ENCODE data around the gene EYA2. TPM values are rescaled to one million over a fixed set of nuclear protein-coding genes. Genes with fewer than 3 reads are reported as not detected.

The EYA2 gene
- total and polyA plus RNA-seq, 2 donors (not counting 1 experiment from before 2014, with no cell fraction given), result 1.1 to 2.8 TPM

- no peak overlapping the region for H3K4me3 ChIP-seq (ENCODE audit: control extremely low read depth in 1 of 5, extremely low read depth in 1 of 5, insufficient read depth in 1 of 5, low read depth in 2 of 5, low read length in 4 of 5)
- Mint-ChIP-seq H3K27me3 (peaks cover 16% of the 10 kb centered on the region), H3K27ac (no peak overlapping the region), H3K4me1 (no peaks in the 10 kb centered on the region), H3K9me3 (ENCODE audit: insufficient read depth) (no peaks in the 10 kb centered on the region), H3K4me3 (no peak overlapping the region)
- WGBS (ENCODE audit: insufficient coverage), result 100% methylated on average over 2 of the region's 4 CpGs
- ChIA-PET CTCF (interaction anchor here (1.1 kb wide), 1 partner anchor 12 kb away, joined by 3 read pairs; no protein-coding TSS in a partner anchor), POLR2A (no interaction called here)
- no peak overlapping the region for H3K4me2 ChIP-seq (replicated peaks; ENCODE audit: low read depth, low read length, poor library complexity, severe bottlenecking)
- ATAC-seq (ENCODE audit: low read depth) (no peak), DNase-seq (no peak)
- no peak overlapping the region for H3K27ac ChIP-seq (ENCODE audit: low read length in 2 of 2)
- intact Hi-C loops (cut with micrococcal nuclease), result no loop called here
- no peaks in the 10 kb centered on the region for H3K36me3 ChIP-seq (replicated peaks in 1 of 2; ENCODE audit: control extremely low read depth in 1 of 2, control insufficient read depth in 1 of 2, extremely low read depth in 1 of 2, insufficient read depth in 2 of 2, low read length in 1 of 2)
- H4K20me1 ChIP-seq (ENCODE audit: control insufficient read depth, insufficient read depth, low read length, poor library complexity, severe bottlenecking), result no peaks in the 10 kb centered on the region
- no peak overlapping the region for H3K9ac ChIP-seq (ENCODE audit: low read length)
- H3K27me3 ChIP-seq (replicated peaks in 1 of 4; ENCODE audit: control extremely low read depth in 1 of 4, control insufficient read depth in 3 of 4, insufficient read depth in 4 of 4, low read length in 3 of 4), result no peaks in the 10 kb centered on the region
- H3K79me2 ChIP-seq (ENCODE audit: control insufficient read depth, insufficient read depth, low read length), result no peaks in the 10 kb centered on the region
- H2AFZ ChIP-seq (ENCODE audit: insufficient read depth, low read depth, low read length, poor library complexity, severe bottlenecking), result no peak overlapping the region
- peaks cover 0 to 2% (median 0%) of the 10 kb centered on the region in 3 donors for H3K9me3 ChIP-seq (ENCODE audit: control extremely low read depth in 1 of 3, control insufficient read depth in 2 of 3, insufficient read depth in 1 of 3, low read length in 2 of 3)
- TF ChIP-seq CTCF (IDR thresholded peaks at IDR 0.05) (no peak), EZH2 (IDR thresholded peaks at IDR 0.05; ENCODE audit: borderline replicate concordance, insufficient read depth, low read depth, low read length, poor library complexity, severe bottlenecking) (no peak)
- H3K4me1 ChIP-seq (ENCODE audit: control insufficient read depth in 2 of 2, insufficient read depth in 2 of 2, low read length in 2 of 2), result no peaks in the 10 kb centered on the region
Measured at GRCh38 chr20:46937157-46937523, 42.5 kb downstream of the EYA2 start.

- no peaks in the 10 kb centered on the region for H3K4me1 Mint-ChIP-seq
- Histone ChIP-seq H3K9me3 (ENCODE audit: control extremely low read depth in 1 of 3, control insufficient read depth in 2 of 3, insufficient read depth in 1 of 3, low read length in 2 of 3) (peaks cover 0 to 2% (median 0%) of the 10 kb centered on the region in 3 donors), H3K9ac (ENCODE audit: low read length) (no peak overlapping the region), H3K4me2 (replicated peaks; ENCODE audit: low read depth, low read length, poor library complexity, severe bottlenecking) (no peak overlapping the region), H3K4me3 (ENCODE audit: control extremely low read depth in 1 of 5, extremely low read depth in 1 of 5, insufficient read depth in 1 of 5, low read depth in 2 of 5, low read length in 4 of 5) (no peak overlapping the region), H3K4me1 (ENCODE audit: control insufficient read depth in 2 of 2, insufficient read depth in 2 of 2, low read length in 2 of 2) (no peaks in the 10 kb centered on the region), H3K79me2 (ENCODE audit: control insufficient read depth, insufficient read depth, low read length) (no peaks in the 10 kb centered on the region), H3K27ac (ENCODE audit: low read length in 2 of 2) (no peak overlapping the region), H3K36me3 (replicated peaks in 1 of 2; ENCODE audit: control extremely low read depth in 1 of 2, control insufficient read depth in 1 of 2, extremely low read depth in 1 of 2, insufficient read depth in 2 of 2, low read length in 1 of 2) (no peaks in the 10 kb centered on the region), H4K20me1 (ENCODE audit: control insufficient read depth, insufficient read depth, low read length, poor library complexity, severe bottlenecking) (no peaks in the 10 kb centered on the region), H2AFZ (ENCODE audit: insufficient read depth, low read depth, low read length, poor library complexity, severe bottlenecking) (no peak overlapping the region), H3K27me3 (replicated peaks in 1 of 4; ENCODE audit: control extremely low read depth in 1 of 4, control insufficient read depth in 3 of 4, insufficient read depth in 4 of 4, low read length in 3 of 4) (no peaks in the 10 kb centered on the region)
- intact Hi-C loops (cut with micrococcal nuclease), result no loop called here
- H3K27me3 Mint-ChIP-seq, result peaks cover 16% of the 10 kb centered on the region
- DNase-seq, result no peak
- H3K9me3 Mint-ChIP-seq (ENCODE audit: insufficient read depth), result no peaks in the 10 kb centered on the region
- no peak overlapping the region for H3K27ac Mint-ChIP-seq
- H3K4me3 Mint-ChIP-seq, result no peak overlapping the region
- no peak for ATAC-seq (ENCODE audit: low read depth)
- 82% methylated on average over 6 of the region's 7 CpGs for WGBS (ENCODE audit: insufficient coverage)
- ChIA-PET CTCF (interaction anchor here (1.1 kb wide), 1 partner anchor 12 kb away, joined by 3 read pairs; no protein-coding TSS in a partner anchor), POLR2A (no interaction called here)
- TF ChIP-seq EZH2 (IDR thresholded peaks at IDR 0.05; ENCODE audit: borderline replicate concordance, insufficient read depth, low read depth, low read length, poor library complexity, severe bottlenecking) (no peak), CTCF (IDR thresholded peaks at IDR 0.05) (no peak)
Measured at GRCh38 chr20:46937533-46938226, 43.0 kb downstream of the EYA2 start.

Data from B cell (primary cell).